ENCODE measurements around the gene VIPR2. TPM values are rescaled to one million over a fixed set of nuclear protein-coding genes. Genes with fewer than 3 reads are reported as not detected.
"Not testable (repeated sequence)": the region's sequence is repeated elsewhere in the genome, so short reads cannot be mapped to it uniquely, and the experiment has no call there.

VIPR2 gene
- total RNA-seq, 1 experiment from 2014 or later: not detected

DNA sequence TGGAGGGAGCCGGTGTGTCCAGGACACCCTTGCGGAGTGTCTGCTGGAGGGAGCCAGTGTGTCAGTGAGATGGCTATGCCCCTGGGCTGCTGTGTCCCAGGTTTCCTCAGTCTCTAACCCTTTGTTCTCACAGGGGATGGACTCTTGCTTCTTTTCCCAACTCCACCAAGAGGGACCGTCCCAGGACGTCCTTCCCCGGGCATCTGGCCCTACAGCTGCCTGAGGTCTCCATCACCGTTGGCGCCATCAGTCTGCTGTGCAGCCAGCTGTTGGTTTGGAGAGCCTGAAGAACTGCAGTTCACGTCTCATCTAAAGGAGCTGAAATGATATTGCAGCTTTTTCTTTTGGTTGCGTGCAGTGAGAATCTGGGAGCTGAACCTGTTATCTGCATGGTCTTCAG is 136.2 kb downstream of the VIPR2 start:
- Mint-ChIP-seq H3K27me3 (ENCODE audit: insufficient read depth, unreplicated experiment) (no peaks in the 10 kb centered on the region), H3K36me3 (ENCODE audit: insufficient read depth, unreplicated experiment) (no peaks in the 10 kb centered on the region), H3K9me3 (ENCODE audit: unreplicated experiment) (no peaks in the 10 kb centered on the region), H3K4me1 (ENCODE audit: insufficient read depth, unreplicated experiment) (peaks cover 6% of the 10 kb centered on the region), H3K4me3 (ENCODE audit: unreplicated experiment) (no peak overlapping the region), H3K27ac (ENCODE audit: low read depth, unreplicated experiment) (no peak overlapping the region)
- no TSS peak for BruUV-seq (replicated peaks)
- CTCF ChIA-PET: interaction anchor here (1.8 kb wide), 1 partner anchor 12 kb away, joined by 4 read pairs; no protein-coding TSS in a partner anchor
- TF ChIP-seq, protein P1, sequence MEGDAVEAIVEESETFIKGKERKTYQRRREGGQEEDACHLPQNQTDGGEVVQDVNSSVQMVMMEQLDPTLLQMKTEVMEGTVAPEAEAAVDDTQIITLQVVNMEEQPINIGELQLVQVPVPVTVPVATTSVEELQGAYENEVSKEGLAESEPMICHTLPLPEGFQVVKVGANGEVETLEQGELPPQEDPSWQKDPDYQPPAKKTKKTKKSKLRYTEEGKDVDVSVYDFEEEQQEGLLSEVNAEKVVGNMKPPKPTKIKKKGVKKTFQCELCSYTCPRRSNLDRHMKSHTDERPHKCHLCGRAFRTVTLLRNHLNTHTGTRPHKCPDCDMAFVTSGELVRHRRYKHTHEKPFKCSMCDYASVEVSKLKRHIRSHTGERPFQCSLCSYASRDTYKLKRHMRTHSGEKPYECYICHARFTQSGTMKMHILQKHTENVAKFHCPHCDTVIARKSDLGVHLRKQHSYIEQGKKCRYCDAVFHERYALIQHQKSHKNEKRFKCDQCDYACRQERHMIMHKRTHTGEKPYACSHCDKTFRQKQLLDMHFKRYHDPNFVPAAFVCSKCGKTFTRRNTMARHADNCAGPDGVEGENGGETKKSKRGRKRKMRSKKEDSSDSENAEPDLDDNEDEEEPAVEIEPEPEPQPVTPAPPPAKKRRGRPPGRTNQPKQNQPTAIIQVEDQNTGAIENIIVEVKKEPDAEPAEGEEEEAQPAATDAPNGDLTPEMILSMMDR (IDR thresholded peaks at IDR 0.05; ENCODE audit: unreplicated experiment): no peak
- DNase-seq (ENCODE audit: unreplicated experiment): no peak
- POLR2A ChIA-PET: no interaction called here
- intact Hi-C loops (cut with micrococcal nuclease): no loop called here

DNA sequence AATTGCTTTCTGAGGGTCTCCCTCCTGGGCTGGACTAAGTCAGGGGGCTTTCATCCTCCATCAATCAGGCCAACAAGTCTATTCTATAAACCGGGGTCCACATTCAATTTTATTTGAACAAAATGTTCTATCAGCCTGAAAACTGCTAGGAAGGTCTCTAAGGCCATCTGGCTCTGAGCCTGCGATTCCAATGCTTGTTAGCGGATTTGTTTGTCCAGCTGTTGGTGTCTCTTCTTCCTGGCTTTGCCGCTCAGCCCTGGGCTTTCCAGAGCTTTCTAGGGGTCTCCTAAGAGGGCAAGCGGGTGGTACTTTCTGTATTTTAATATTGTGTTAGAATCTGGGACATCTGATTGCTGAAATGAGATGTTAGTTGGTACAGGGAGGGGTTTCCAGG is 136.7 kb downstream of the VIPR2 start:
- TF ChIP-seq, protein P1 (IDR thresholded peaks at IDR 0.05; ENCODE audit: unreplicated experiment): no peak

DNA sequence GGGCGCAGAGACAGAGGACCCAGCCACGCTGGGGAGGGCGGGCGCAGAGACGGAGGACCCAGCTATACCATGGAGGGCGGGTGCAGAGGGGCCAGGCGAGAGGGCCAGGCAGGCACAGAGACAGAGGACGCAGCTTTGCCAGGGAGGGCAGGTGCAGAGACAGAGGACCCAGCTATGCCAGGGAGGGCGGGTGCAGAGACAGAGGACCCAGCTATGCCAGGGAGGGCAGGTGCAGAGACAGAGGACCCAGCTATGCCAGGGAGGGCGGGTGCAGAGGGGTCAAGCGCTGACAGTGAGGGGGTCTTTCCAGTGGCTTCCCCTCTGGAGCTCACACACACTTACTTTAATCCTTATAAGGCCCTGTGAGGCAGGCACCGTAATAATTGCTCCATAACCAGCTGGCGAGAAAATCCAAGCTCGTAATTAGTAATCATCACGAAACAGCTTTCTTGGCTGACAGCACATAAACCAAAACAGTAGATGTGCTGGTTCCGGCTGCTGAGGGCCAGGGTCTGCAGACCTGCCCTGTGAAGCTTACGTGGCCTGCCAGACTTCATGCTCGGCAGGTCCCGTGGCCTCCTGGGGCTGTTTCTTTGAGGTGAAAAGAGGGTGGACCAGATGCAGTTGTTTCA is 137.2 kb downstream of the VIPR2 start:
- POLR2A ChIA-PET: no interaction called here
- H3K27ac Mint-ChIP-seq (ENCODE audit: low read depth, unreplicated experiment): no peak overlapping the region
- BruUV-seq (replicated peaks): no TSS peak
- intact Hi-C loops (cut with micrococcal nuclease): no loop called here
- DNase-seq (ENCODE audit: unreplicated experiment): no peak
- no peaks in the 10 kb centered on the region for H3K9me3 Mint-ChIP-seq (ENCODE audit: unreplicated experiment)
- no peak overlapping the region for H3K4me3 Mint-ChIP-seq (ENCODE audit: unreplicated experiment)
- peaks cover 5% of the 10 kb centered on the region for H3K4me1 Mint-ChIP-seq (ENCODE audit: insufficient read depth, unreplicated experiment)
- no peaks in the 10 kb centered on the region for H3K27me3 Mint-ChIP-seq (ENCODE audit: insufficient read depth, unreplicated experiment)
- TF ChIP-seq, protein P1 (IDR thresholded peaks at IDR 0.05; ENCODE audit: unreplicated experiment): no peak
- no peaks in the 10 kb centered on the region for H3K36me3 Mint-ChIP-seq (ENCODE audit: insufficient read depth, unreplicated experiment)
- CTCF ChIA-PET: interaction anchor here (0.6 to 0.9 kb wide), 2 partner anchors 23 to 224 kb away, joined by 3 read pairs; no protein-coding TSS in a partner anchor

More for the DNA sequence above, 136.7 kb downstream of the VIPR2 start:
- intact Hi-C loops (cut with micrococcal nuclease): no loop called here
- Mint-ChIP-seq H3K4me1 (ENCODE audit: insufficient read depth, unreplicated experiment) (peaks cover 6% of the 10 kb centered on the region), H3K9me3 (ENCODE audit: unreplicated experiment) (no peaks in the 10 kb centered on the region), H3K4me3 (ENCODE audit: unreplicated experiment) (no peak overlapping the region), H3K27me3 (ENCODE audit: insufficient read depth, unreplicated experiment) (no peaks in the 10 kb centered on the region), H3K36me3 (ENCODE audit: insufficient read depth, unreplicated experiment) (no peaks in the 10 kb centered on the region), H3K27ac (ENCODE audit: low read depth, unreplicated experiment) (no peak overlapping the region)
- POLR2A ChIA-PET: no interaction called here
- CTCF ChIA-PET: interaction anchor here (0.6 to 0.9 kb wide), 2 partner anchors 22 to 225 kb away, joined by 3 read pairs; no protein-coding TSS in a partner anchor
- no TSS peak for BruUV-seq (replicated peaks)
- DNase-seq (ENCODE audit: unreplicated experiment): no peak

DNA sequence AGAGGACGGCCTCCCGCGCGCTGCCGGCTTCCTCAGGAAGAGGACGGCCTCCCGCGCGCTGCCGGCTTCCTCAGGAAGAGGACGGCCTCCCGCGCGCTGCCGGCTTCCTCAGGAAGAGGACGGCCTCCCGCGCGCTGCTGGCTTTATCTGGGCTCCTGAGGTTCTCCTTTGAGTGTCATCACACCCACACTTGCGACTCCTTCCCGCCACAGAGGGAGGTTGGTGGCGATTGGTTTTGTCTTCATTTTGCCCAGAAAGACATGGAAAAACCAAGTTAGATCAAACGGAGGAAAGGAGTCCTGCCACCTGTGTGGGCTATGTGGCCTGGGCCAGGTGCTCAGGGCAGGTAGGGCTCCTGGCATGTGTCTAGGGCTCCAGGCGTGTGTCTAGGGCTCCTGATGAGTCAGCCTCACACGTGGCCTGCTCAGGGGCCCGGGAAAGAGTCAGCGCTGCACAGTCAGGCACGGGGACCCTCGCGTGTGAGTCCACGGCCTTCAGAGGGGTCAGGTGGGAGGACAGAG is 138.0 kb downstream of the VIPR2 start:
- peak; percentile 55 for DNase-seq (ENCODE audit: unreplicated experiment)
- intact Hi-C loops (cut with micrococcal nuclease): no loop called here
- no peaks in the 10 kb centered on the region for H3K27me3 Mint-ChIP-seq (ENCODE audit: insufficient read depth, unreplicated experiment)
- H3K27ac Mint-ChIP-seq (ENCODE audit: low read depth, unreplicated experiment): no peak overlapping the region
- TF ChIP-seq, protein P1 (IDR thresholded peaks at IDR 0.05; ENCODE audit: unreplicated experiment): no peak
- H3K36me3 Mint-ChIP-seq (ENCODE audit: insufficient read depth, unreplicated experiment): no peaks in the 10 kb centered on the region
- H3K4me1 Mint-ChIP-seq (ENCODE audit: insufficient read depth, unreplicated experiment): no peaks in the 10 kb centered on the region
- H3K9me3 Mint-ChIP-seq (ENCODE audit: unreplicated experiment): no peaks in the 10 kb centered on the region
- CTCF ChIA-PET: no interaction called here
- BruUV-seq (replicated peaks): no TSS peak
- no peak overlapping the region for H3K4me3 Mint-ChIP-seq (ENCODE audit: unreplicated experiment)
- POLR2A ChIA-PET: no interaction called here

DNA sequence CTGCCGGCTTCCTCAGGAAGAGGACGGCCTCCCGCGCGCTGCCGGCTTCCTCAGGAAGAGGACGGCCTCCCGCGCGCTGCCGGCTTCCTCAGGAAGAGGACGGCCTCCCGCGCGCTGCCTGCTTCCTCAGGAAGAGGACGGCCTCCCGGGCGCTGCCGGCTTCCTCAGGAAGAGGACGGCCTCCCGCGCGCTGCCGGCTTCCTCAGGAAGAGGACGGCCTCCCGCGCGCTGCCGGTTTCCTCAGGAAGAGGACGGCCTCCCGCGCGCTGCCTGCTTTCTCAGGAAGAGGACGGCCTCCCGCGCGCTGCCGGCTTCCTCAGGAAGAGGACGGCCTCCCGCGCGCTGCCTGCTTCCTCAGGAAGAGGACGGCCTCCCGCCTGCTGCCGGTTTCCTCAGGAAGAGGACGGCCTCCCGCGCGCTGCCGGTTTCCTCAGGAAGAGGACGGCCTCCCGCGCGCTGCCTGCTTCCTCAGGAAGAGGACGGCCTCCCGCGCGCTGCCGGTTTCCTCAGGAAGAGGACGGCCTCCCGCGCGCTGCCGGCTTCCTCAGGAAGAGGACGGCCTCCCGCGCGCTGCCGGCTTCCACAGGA is 138.6 kb downstream of the VIPR2 start:
- H3K27ac Mint-ChIP-seq (ENCODE audit: low read depth, unreplicated experiment): not testable (repeated sequence)

More for the DNA sequence above, 138.6 kb downstream of the VIPR2 start:
- BruUV-seq (replicated peaks); intact Hi-C loops (cut with micrococcal nuclease); H3K4me3 Mint-ChIP-seq (ENCODE audit: unreplicated experiment); H3K4me1 Mint-ChIP-seq (ENCODE audit: insufficient read depth, unreplicated experiment); DNase-seq (ENCODE audit: unreplicated experiment); H3K27me3 Mint-ChIP-seq (ENCODE audit: insufficient read depth, unreplicated experiment); CTCF ChIA-PET; H3K36me3 Mint-ChIP-seq (ENCODE audit: insufficient read depth, unreplicated experiment); POLR2A ChIA-PET; H3K9me3 Mint-ChIP-seq (ENCODE audit: unreplicated experiment): not testable (repeated sequence)
